OCI-LY3 (cell line): Measurements from ENCODE around the gene IGSF23.
"Not testable (repeated sequence)": the region's sequence is repeated elsewhere in the genome, so short reads cannot be mapped to it uniquely, and the experiment has no call there.

Experiments used
- EZH2phosphoT487 ChIP-seq: fragments of 200-600 bp; shearing (Covaris generic); IDR thresholded peaks from 2 replicates; pipeline ENCODE4 v1.6.1; 2018; ENCODE audit warnings: antibody characterized with exemption, mixed run types, low read depth
- TF ChIP-seq, protein P1 (sequence below): fragments of 200-600, 300-600 bp; sonication (generic); IDR thresholded peaks from 2 replicates; pipeline ENCODE4 v1.5.1; 2014; ENCODE audit warnings: antibody characterized with exemption, low read length, low read depth

DNA sequence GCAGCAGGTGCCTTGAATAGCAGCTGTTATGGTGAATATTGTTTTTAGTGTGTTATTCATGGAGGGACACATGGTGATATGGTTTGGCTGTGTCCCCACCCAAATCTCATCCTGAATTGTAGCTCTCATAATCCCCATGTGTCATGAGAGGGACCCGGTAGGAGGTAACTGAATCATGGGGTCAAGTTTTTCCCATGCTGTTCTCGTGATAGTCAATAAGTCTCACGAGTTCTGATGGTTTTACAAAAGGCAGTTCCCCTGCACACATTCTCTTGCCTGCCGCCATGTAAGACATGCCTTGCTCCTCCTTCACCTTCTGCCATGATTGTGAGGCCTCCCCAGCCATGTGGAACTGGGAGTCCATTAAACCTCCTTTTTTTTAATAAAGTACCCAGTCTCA lies 12.3 kb downstream of the IGSF23 start:
- not testable (repeated sequence) for TF ChIP-seq EZH2phosphoT487
- TF ChIP-seq, protein P1, sequence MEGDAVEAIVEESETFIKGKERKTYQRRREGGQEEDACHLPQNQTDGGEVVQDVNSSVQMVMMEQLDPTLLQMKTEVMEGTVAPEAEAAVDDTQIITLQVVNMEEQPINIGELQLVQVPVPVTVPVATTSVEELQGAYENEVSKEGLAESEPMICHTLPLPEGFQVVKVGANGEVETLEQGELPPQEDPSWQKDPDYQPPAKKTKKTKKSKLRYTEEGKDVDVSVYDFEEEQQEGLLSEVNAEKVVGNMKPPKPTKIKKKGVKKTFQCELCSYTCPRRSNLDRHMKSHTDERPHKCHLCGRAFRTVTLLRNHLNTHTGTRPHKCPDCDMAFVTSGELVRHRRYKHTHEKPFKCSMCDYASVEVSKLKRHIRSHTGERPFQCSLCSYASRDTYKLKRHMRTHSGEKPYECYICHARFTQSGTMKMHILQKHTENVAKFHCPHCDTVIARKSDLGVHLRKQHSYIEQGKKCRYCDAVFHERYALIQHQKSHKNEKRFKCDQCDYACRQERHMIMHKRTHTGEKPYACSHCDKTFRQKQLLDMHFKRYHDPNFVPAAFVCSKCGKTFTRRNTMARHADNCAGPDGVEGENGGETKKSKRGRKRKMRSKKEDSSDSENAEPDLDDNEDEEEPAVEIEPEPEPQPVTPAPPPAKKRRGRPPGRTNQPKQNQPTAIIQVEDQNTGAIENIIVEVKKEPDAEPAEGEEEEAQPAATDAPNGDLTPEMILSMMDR, result not testable (repeated sequence)
